ENCODE measurements around the gene SF3B4. TPM values are rescaled to one million over a fixed set of nuclear protein-coding genes. Genes with fewer than 3 reads are reported as not detected.

The SF3B4 gene
- total and polyA plus RNA-seq, 4 donors: 6.3 to 16.6 (median 12.5) TPM

DNA sequence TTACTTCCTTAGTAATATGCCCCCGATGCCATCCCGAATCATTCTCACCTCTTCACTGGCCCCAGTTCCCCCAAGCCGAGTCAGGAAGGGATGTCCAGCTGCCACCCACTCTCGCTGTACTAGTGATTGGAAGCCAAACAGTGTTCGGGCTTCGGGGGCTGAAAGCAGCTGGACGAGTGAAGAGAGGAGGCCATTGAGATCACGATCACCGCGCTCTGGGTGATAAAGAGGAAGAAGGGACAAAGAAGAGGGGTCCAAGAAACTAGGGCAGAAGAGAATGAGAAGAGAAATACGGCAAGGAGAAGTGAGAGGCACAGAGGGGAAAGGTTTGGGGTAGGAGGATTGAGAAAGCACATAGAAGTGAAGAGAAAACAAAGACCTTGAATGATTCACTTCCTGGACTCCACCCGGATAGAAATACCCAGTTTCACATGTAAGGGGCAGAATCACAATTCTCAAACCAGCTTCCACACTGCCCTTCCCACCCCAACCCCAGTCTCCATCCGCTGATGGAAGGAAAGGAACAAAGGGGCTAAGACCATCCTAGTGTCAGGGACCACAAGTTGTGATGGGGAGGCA, 3.7 kb upstream of the SF3B4 start:
- Histone ChIP-seq H3K9ac (ENCODE audit: low read depth in 1 of 2, low read length in 2 of 2) (no peak overlapping the region), H3K4me1 (ENCODE audit: control insufficient read depth in 4 of 4, insufficient read depth in 4 of 4, low read length in 3 of 4) (peaks cover 6 to 20% (median 15%) of the 10 kb centered on the region in 4 donors), H3K27ac (ENCODE audit: low read depth in 1 of 2, low read length in 2 of 2) (no peak overlapping the region), H3K27me3 (ENCODE audit: control insufficient read depth in 4 of 4, insufficient read depth in 4 of 4, low read length in 3 of 4) (no peaks in the 10 kb centered on the region), H3K4me3 (ENCODE audit: low read depth in 1 of 3, low read length in 3 of 3) (no peak overlapping the region), H3K36me3 (ENCODE audit: control insufficient read depth in 4 of 4, insufficient read depth in 3 of 4, low read depth in 1 of 4, low read length in 3 of 4) (peaks cover 0 to 3% (median 0%) of the 10 kb centered on the region in 4 donors), H3K9me3 (ENCODE audit: control insufficient read depth in 4 of 4, low read length in 3 of 4) (no peaks in the 10 kb centered on the region)
- DNase-seq (ENCODE audit: low spot score): no peak
- TF ChIP-seq ATF3 (IDR thresholded peaks at IDR 0.05) (no peak), RXRA (IDR thresholded peaks at IDR 0.05) (no peak), SP1 (IDR thresholded peaks at IDR 0.05) (no peak), FOXA1 (IDR thresholded peaks at IDR 0.05) (no peak), TAF1 (conservative IDR thresholded peaks at IDR 0.05) (no peak), EGR1 (IDR thresholded peaks at IDR 0.05; ENCODE audit: low read depth in 2 of 2) (no peak), FOXA2 (IDR thresholded peaks at IDR 0.05) (no peak), MAX (IDR thresholded peaks at IDR 0.05) (no peak), JUND (IDR thresholded peaks at IDR 0.05) (no peak), GABPA (IDR thresholded peaks at IDR 0.05 in 1 of 2, conservative IDR thresholded peaks at IDR 0.05 in 1 of 2) (no peak), REST (IDR thresholded peaks at IDR 0.05) (no peak), YY1 (IDR thresholded peaks at IDR 0.05) (no peak), HNF4A (conservative IDR thresholded peaks at IDR 0.05) (no peak), HNF4G (IDR thresholded peaks at IDR 0.05) (no peak)
- TF ChIP-seq, protein P1, sequence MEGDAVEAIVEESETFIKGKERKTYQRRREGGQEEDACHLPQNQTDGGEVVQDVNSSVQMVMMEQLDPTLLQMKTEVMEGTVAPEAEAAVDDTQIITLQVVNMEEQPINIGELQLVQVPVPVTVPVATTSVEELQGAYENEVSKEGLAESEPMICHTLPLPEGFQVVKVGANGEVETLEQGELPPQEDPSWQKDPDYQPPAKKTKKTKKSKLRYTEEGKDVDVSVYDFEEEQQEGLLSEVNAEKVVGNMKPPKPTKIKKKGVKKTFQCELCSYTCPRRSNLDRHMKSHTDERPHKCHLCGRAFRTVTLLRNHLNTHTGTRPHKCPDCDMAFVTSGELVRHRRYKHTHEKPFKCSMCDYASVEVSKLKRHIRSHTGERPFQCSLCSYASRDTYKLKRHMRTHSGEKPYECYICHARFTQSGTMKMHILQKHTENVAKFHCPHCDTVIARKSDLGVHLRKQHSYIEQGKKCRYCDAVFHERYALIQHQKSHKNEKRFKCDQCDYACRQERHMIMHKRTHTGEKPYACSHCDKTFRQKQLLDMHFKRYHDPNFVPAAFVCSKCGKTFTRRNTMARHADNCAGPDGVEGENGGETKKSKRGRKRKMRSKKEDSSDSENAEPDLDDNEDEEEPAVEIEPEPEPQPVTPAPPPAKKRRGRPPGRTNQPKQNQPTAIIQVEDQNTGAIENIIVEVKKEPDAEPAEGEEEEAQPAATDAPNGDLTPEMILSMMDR (IDR thresholded peaks at IDR 0.05; ENCODE audit: low read depth, low read length, missing input control): no peak
- WGBS: 87% methylated on average over 13 of the region's 13 CpGs

DNA sequence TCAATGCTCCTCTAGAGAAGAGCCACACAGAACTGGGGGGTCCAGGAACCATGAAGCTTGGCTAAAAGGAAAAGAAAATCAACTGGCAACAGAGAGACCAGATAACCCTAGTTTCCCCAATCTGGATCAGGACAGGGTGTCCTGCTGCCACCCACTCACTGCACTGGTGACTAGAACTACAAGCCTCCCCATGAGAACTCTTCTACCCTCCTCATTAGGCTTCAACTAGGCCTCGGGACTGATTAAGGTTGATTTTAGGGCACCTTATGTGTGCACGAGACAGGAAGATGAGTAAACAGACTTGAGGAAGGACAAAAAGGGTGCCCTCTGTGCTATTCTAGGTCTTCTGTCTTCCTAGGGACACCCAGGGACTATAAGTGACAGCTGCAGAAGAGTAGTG, 2.3 kb upstream of the SF3B4 start:
- Histone ChIP-seq H3K27ac (ENCODE audit: low read depth in 1 of 2, low read length in 2 of 2) (no peak overlapping the region), H3K9ac (ENCODE audit: low read depth in 1 of 2, low read length in 2 of 2) (no peak overlapping the region), H3K4me3 (ENCODE audit: low read depth in 1 of 3, low read length in 3 of 3) (no peak overlapping the region), H3K9me3 (ENCODE audit: control insufficient read depth in 4 of 4, low read length in 3 of 4) (no peaks in the 10 kb centered on the region), H3K36me3 (ENCODE audit: control insufficient read depth in 4 of 4, insufficient read depth in 3 of 4, low read depth in 1 of 4, low read length in 3 of 4) (peaks cover 1 to 18% (median 10%) of the 10 kb centered on the region in 4 donors), H3K27me3 (ENCODE audit: control insufficient read depth in 4 of 4, insufficient read depth in 4 of 4, low read length in 3 of 4) (no peaks in the 10 kb centered on the region), H3K4me1 (ENCODE audit: control insufficient read depth in 4 of 4, insufficient read depth in 4 of 4, low read length in 3 of 4) (peaks cover 5 to 22% (median 16%) of the 10 kb centered on the region in 4 donors)
- no peak for DNase-seq (ENCODE audit: low spot score)
- 92% methylated on average over 2 of the region's 2 CpGs for WGBS
- no peak for TF ChIP-seq FOXA1 (IDR thresholded peaks at IDR 0.05)
- TF ChIP-seq HNF4G (IDR thresholded peaks at IDR 0.05): no peak
- TF ChIP-seq EGR1 (IDR thresholded peaks at IDR 0.05; ENCODE audit: low read depth in 2 of 2): no peak
- no peak for TF ChIP-seq YY1 (IDR thresholded peaks at IDR 0.05)
- no peak for TF ChIP-seq NR2F2 (IDR thresholded peaks at IDR 0.05)
- no peak for TF ChIP-seq SP1 (IDR thresholded peaks at IDR 0.05)
- no peak for TF ChIP-seq TAF1 (conservative IDR thresholded peaks at IDR 0.05)
- no peak for TF ChIP-seq GABPA (IDR thresholded peaks at IDR 0.05 in 1 of 2, conservative IDR thresholded peaks at IDR 0.05 in 1 of 2)
- TF ChIP-seq HNF4A (conservative IDR thresholded peaks at IDR 0.05): no peak
- TF ChIP-seq RAD21 (IDR thresholded peaks at IDR 0.05): no peak
- TF ChIP-seq, protein P1 (IDR thresholded peaks at IDR 0.05; ENCODE audit: low read depth, low read length, missing input control): no peak
- no peak for TF ChIP-seq ATF3 (IDR thresholded peaks at IDR 0.05)
- TF ChIP-seq, protein P2, sequence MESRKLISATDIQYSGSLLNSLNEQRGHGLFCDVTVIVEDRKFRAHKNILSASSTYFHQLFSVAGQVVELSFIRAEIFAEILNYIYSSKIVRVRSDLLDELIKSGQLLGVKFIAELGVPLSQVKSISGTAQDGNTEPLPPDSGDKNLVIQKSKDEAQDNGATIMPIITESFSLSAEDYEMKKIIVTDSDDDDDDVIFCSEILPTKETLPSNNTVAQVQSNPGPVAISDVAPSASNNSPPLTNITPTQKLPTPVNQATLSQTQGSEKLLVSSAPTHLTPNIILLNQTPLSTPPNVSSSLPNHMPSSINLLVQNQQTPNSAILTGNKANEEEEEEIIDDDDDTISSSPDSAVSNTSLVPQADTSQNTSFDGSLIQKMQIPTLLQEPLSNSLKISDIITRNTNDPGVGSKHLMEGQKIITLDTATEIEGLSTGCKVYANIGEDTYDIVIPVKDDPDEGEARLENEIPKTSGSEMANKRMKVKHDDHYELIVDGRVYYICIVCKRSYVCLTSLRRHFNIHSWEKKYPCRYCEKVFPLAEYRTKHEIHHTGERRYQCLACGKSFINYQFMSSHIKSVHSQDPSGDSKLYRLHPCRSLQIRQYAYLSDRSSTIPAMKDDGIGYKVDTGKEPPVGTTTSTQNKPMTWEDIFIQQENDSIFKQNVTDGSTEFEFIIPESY (IDR thresholded peaks at IDR 0.05): no peak

Measured in liver (tissue), 9 donors.